HUES48 (cell line): Measurements from ENCODE around the gene CD99.

ENCODE experiments used
- H3K27ac ChIP-seq: one replicate; pipeline ENCODE4 v1.7.0; 2013; ENCODE audit warnings: low read depth, low read length, inconsistent platforms
- H3K27me3 ChIP-seq: 2 replicates; pipeline ENCODE4 v1.6.1; 2013; ENCODE audit warnings: mild to moderate bottlenecking, low read length; ENCODE audit not compliant: control insufficient read depth, insufficient read depth
- H3K36me3 ChIP-seq: 2 replicates; pipeline ENCODE4 v1.6.1; 2013; ENCODE audit warnings: low read length; ENCODE audit not compliant: control insufficient read depth, insufficient read depth
- H3K4me1 ChIP-seq: 2 replicates; pipeline ENCODE4 v1.6.1; 2013; ENCODE audit warnings: mild to moderate bottlenecking, low read length; ENCODE audit not compliant: control insufficient read depth, insufficient read depth
- H3K4me3 ChIP-seq: 2 replicates; pipeline ENCODE4 v1.5.1; 2013; ENCODE audit warnings: mild to moderate bottlenecking, low read depth, low read length
- H3K9ac ChIP-seq: 2 replicates; pipeline ENCODE4 v1.6.1; 2013; ENCODE audit warnings: mild to moderate bottlenecking, low read depth, low read length, moderate library complexity
- H3K9me3 ChIP-seq: 2 replicates; pipeline ENCODE4 v1.6.1; 2013; ENCODE audit warnings: low read length; ENCODE audit not compliant: control insufficient read depth, insufficient read depth

Gene CD99, protein sequence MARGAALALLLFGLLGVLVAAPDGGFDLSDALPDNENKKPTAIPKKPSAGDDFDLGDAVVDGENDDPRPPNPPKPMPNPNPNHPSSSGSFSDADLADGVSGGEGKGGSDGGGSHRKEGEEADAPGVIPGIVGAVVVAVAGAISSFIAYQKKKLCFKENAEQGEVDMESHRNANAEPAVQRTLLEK

GRCh38 chrX:2690856-2691542, at the start of gene CD99:
CD99 (plus strand) TSS chrX:2691295; CDS start chrX:2691361, 66 bp downstream.
- no peaks in the 10 kb centered on the region for H3K9me3 ChIP-seq
- H3K4me1 ChIP-seq: 0 out of 2 replicates have a peak, but pooled peaks cover 8% of the 10 kb centered on the region
- peak within 1 kb of the TSS; percentile 74 for H3K4me3 ChIP-seq
- H3K36me3 ChIP-seq: no peaks in the 10 kb centered on the region
- H3K27ac ChIP-seq: no peak within 1 kb of the TSS
- peaks cover 57% of the 10 kb centered on the region for H3K27me3 ChIP-seq
- H3K9ac ChIP-seq: no peak within 1 kb of the TSS

DNA sequence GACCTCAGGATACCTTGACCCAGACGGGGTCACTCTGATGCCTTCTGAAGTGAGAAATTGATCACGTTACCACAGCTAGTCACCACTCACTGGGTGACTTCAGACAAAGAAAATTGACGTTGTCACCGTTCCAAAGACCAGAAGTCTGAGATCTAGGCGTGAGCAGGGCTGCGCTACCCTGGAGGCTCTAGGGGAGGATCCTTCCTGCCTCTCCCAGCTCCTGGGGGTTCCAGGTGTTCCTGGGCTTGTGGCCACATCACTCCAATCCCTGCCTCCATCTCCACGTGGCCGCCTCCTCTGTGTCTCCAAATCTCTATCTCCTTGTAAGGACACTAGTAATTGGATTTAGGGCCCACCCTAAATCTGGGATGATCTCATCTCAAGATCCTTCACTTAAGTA, 48.9 kb upstream of the CD99 start:
- H3K27me3 ChIP-seq: no peaks in the 10 kb centered on the region
- H3K4me3 ChIP-seq: no peak overlapping the region

GRCh38 chrX:2642791-2643190, 48.3 kb upstream of the CD99 start:
- H3K9ac ChIP-seq: no peak overlapping the region
- no peak overlapping the region for H3K4me3 ChIP-seq
- no peaks in the 10 kb centered on the region for H3K9me3 ChIP-seq
- peaks cover 5% of the 10 kb centered on the region; the same call in 1 of the 2 replicates for H3K4me1 ChIP-seq
- peaks cover 21% of the 10 kb centered on the region for H3K36me3 ChIP-seq
- no peaks in the 10 kb centered on the region for H3K27me3 ChIP-seq
- H3K27ac ChIP-seq: no peak overlapping the region

More for the DNA sequence above, 48.9 kb upstream of the CD99 start:
- H3K36me3 ChIP-seq: peaks cover 23% of the 10 kb centered on the region
- H3K27ac ChIP-seq: no peak overlapping the region
- no peak overlapping the region for H3K9ac ChIP-seq
- peaks cover 5% of the 10 kb centered on the region; the same call in 1 of the 2 replicates for H3K4me1 ChIP-seq
- H3K9me3 ChIP-seq: no peaks in the 10 kb centered on the region

- Histone ChIP-seq H3K4me3 (no peak overlapping the region), H3K27ac (no peak overlapping the region), H3K36me3 (peaks cover 16% of the 10 kb centered on the region)
Observed at GRCh38 chrX:2643880-2644279, 47.2 kb upstream of the CD99 start.

GRCh38 chrX:2645563-2645962, 45.5 kb upstream of the CD99 start:
- Histone ChIP-seq H3K27me3 (no peaks in the 10 kb centered on the region), H3K36me3 (0 out of 2 replicates have a peak, but pooled peaks cover 4% of the 10 kb centered on the region), H3K4me3 (no peak overlapping the region), H3K27ac (no peak overlapping the region), H3K4me1 (no peaks in the 10 kb centered on the region), H3K9ac (no peak overlapping the region), H3K9me3 (no peaks in the 10 kb centered on the region)

More at GRCh38 chrX:2643880-2644279, 47.2 kb upstream of the CD99 start:
- Histone ChIP-seq H3K27me3 (no peaks in the 10 kb centered on the region), H3K4me1 (no peaks in the 10 kb centered on the region), H3K9me3 (no peaks in the 10 kb centered on the region), H3K9ac (no peak overlapping the region)

DNA sequence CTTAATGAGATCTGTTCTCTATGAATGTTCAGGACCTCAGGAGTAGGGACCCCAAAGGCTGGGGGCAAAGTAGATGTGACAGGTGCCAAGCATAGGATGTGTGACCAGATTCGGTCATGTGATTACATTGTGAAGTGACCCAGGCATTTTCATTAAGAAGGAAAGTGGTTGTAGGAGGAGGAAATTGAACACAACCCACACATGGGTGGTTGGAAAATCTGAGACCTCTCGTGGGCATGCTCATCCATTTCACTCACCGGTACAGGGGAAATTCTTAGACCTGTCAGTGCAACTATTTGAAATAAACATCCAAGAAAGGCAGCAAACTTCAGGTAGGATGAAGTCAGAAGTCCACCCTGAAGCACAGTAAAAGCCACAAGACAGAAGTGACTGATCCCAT, 43.5 kb upstream of the CD99 start:
- no peaks in the 10 kb centered on the region for H3K9me3 ChIP-seq
- H3K36me3 ChIP-seq: no peaks in the 10 kb centered on the region
- no peaks in the 10 kb centered on the region for H3K4me1 ChIP-seq
- no peak overlapping the region for H3K9ac ChIP-seq
- H3K27me3 ChIP-seq: no peaks in the 10 kb centered on the region
- H3K4me3 ChIP-seq: no peak overlapping the region
- no peak overlapping the region for H3K27ac ChIP-seq

GRCh38 chrX:2650037-2650436, 41.1 kb upstream of the CD99 start:
- Histone ChIP-seq H3K27ac (no peak overlapping the region), H3K9me3 (no peaks in the 10 kb centered on the region), H3K27me3 (no peaks in the 10 kb centered on the region), H3K9ac (no peak overlapping the region), H3K36me3 (no peaks in the 10 kb centered on the region), H3K4me1 (no peaks in the 10 kb centered on the region), H3K4me3 (no peak overlapping the region)

DNA sequence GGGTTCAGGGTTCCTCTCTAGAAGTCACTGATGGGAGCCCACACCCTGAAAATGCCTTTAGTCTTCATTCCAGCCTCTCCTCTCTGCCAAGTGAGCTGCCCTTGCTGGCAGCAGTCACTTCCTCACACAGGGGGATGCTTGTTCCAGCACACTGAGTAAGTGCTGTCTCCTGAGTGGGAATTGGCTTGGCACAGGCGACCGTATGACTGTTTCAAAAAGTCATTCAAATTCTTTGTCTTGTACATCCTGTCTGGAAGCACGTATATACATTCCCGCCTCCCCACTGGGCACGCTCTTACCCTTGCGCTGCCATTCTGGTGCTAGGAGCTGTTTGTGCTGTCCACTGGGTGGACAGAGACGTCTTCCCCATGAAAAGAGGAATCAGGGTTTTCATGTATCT, 40.2 kb upstream of the CD99 start:
- Histone ChIP-seq H3K27me3 (no peaks in the 10 kb centered on the region), H3K36me3 (no peaks in the 10 kb centered on the region), H3K9me3 (no peaks in the 10 kb centered on the region), H3K4me1 (no peaks in the 10 kb centered on the region), H3K4me3 (no peak overlapping the region), H3K27ac (no peak overlapping the region), H3K9ac (no peak overlapping the region)

GRCh38 chrX:2652106-2652505, 39.0 kb upstream of the CD99 start:
- no peaks in the 10 kb centered on the region for H3K27me3 ChIP-seq
- no peak overlapping the region for H3K4me3 ChIP-seq
- H3K36me3 ChIP-seq: no peaks in the 10 kb centered on the region
- no peaks in the 10 kb centered on the region for H3K4me1 ChIP-seq
- H3K9ac ChIP-seq: no peak overlapping the region
- H3K9me3 ChIP-seq: no peaks in the 10 kb centered on the region
- no peak overlapping the region for H3K27ac ChIP-seq

DNA sequence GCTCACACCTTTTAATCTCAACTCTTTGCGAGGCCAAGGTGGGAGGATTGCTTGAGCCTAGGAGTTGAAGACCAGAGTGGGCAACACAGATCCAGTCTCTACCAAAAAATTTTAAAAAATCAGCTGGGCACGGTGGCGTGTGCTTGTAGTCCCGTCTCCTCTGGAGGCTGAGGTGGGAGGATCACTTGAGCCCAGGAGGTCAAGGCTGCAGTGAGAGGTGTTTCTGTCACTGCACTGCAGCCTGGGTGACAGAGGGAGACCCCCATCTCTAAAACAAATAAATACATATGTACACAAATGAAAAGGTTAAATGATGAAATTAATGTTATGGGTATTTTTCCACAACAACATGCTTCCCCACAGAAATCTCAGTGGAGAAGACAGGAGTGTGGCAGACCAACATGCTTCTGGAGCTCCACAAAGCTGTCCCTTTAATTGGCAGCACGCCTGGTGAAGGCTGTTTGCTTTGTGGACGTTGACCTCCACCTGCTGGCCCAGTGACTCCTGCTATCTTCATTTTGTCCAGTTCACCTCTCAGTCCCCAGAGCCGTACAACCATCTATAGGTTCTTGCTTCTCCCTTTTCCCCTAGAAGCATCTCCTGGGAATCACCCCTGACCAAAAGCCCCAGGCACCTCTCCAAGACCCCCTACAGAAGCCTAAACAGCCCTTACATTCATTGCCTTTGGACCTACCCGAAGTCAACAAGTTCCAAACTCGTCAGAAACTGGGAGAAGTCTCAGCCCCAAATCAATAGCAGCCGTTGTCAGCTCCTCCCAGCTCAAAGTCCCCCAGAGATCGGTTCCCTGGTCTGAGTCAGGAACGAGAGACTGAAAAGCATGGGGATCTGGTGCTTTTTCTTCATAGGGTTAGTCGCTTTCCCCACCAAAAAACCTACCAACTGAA, 36.4 kb upstream of the CD99 start:
- Histone ChIP-seq H3K9ac (no peak overlapping the region), H3K9me3 (no peaks in the 10 kb centered on the region), H3K27ac (no peak overlapping the region), H3K4me1 (no peaks in the 10 kb centered on the region), H3K27me3 (no peaks in the 10 kb centered on the region), H3K4me3 (no peak overlapping the region), H3K36me3 (0 out of 2 replicates have a peak, but pooled peaks cover 3% of the 10 kb centered on the region)
